GM13977 (cell line): ENCODE results near the gene MYO15A.

Experiments used
- DNase-seq: peaks from one replicate; pipeline ENCODE4 v3.0.0; 2012; ENCODE audit warnings: low spot score
- CTCF ChIP-seq: IDR thresholded peaks from 2 replicates; pipeline ENCODE4 v1.5.1; 2012; ENCODE audit warnings: mild to moderate bottlenecking, control low read depth; ENCODE audit not compliant: insufficient read depth; ENCODE audit errors: extremely low read depth, missing control alignments
- in situ Hi-C: fragments of 300-500 bp; cut with MboI; formaldehyde crosslinking; loops from one replicate; pipeline ENCODE4 v1.12.0; 2022; ENCODE audit warnings: low sequenced_read_pairs, low pct_unique_long_range_greater_than_20kb, mixed read lengths, inconsistent platforms; ENCODE audit not compliant: unreplicated experiment

Gene MYO15A

GRCh38 chr17:18108401-18109312 lies at the start of gene MYO15A:
MYO15A (plus strand) TSS chr17:18108756; CDS start chr17:18118801, 10,045 bp downstream.
- no peak for TF ChIP-seq CTCF
- in situ Hi-C loops = no loop called here
- DNase-seq = no peak

- DNase-seq = no peak
- TF ChIP-seq CTCF = no peak
- in situ Hi-C loops = no loop called here
These were observed 49.3 kb upstream of the MYO15A start for GRCh38 chr17:18059283-18059682.

- in situ Hi-C loops = no loop called here
- DNase-seq = no peak
- no peak for TF ChIP-seq CTCF
These were observed 44.5 kb upstream of the MYO15A start for GRCh38 chr17:18064053-18064452.

- TF ChIP-seq CTCF = no peak
- in situ Hi-C loops = no loop called here
- DNase-seq = no peak
These were observed 43.0 kb upstream of the MYO15A start for GRCh38 chr17:18065546-18065945.

- in situ Hi-C loops = no loop called here
- DNase-seq = no peak
- no peak for TF ChIP-seq CTCF
These were observed 41.7 kb upstream of the MYO15A start for GRCh38 chr17:18066866-18067265.

GRCh38 chr17:18069101-18069500 lies 39.5 kb upstream of the MYO15A start:
- in situ Hi-C loops = no loop called here
- TF ChIP-seq CTCF = no peak

More at GRCh38 chr17:18069101-18069500, 39.5 kb upstream of the MYO15A start:
- no peak for DNase-seq
